GM12873 (cell line): Measurements from ENCODE around the gene ZNF470.

Experiments
- CTCF ChIP-seq: IDR thresholded peaks from 2 replicates; pipeline ENCODE4 v1.5.1; 2012; ENCODE audit warnings: low read depth, mild to moderate bottlenecking, moderate library complexity, low read length, control low read depth; ENCODE audit not compliant: insufficient read depth; ENCODE audit errors: missing control alignments

The ZNF470 gene

GRCh38 chr19:56611288-56611687 lies 44.0 kb downstream of the ZNF470 start:
- TF ChIP-seq CTCF: no peak

- no peak for TF ChIP-seq CTCF
Observed at GRCh38 chr19:56612737-56613136, 45.5 kb downstream of the ZNF470 start.

- no peak for TF ChIP-seq CTCF
Observed at GRCh38 chr19:56613639-56614038, 46.4 kb downstream of the ZNF470 start.

GRCh38 chr19:56617531-56617930 lies 50.3 kb downstream of the ZNF470 start:
- no peak for TF ChIP-seq CTCF

GRCh38 chr19:56619121-56619520 lies 51.9 kb downstream of the ZNF470 start:
- TF ChIP-seq CTCF: no peak

- TF ChIP-seq CTCF: no peak
Observed at GRCh38 chr19:56622374-56622773, 55.1 kb downstream of the ZNF470 start.

GRCh38 chr19:56623006-56623405 lies 55.7 kb downstream of the ZNF470 start:
- no peak for TF ChIP-seq CTCF
